PC-9 (cell line): ENCODE data around the gene AIFM1.

Experiments used
- EZH2 ChIP-seq: fragments of 200-600 bp; sonication (generic); IDR thresholded peaks from 2 replicates; pipeline ENCODE4 v1.8.0; 2017; ENCODE audit warnings: antibody characterized with exemption, low read depth
- TF ChIP-seq, protein P1 (sequence below): fragments of 200-600 bp; sonication (generic); conservative IDR thresholded peaks from 2 replicates; pipeline ENCODE4 v1.6.1; 2017; ENCODE audit warnings: mixed run types, antibody characterized with exemption, mild to moderate bottlenecking, moderate library complexity

DNA sequence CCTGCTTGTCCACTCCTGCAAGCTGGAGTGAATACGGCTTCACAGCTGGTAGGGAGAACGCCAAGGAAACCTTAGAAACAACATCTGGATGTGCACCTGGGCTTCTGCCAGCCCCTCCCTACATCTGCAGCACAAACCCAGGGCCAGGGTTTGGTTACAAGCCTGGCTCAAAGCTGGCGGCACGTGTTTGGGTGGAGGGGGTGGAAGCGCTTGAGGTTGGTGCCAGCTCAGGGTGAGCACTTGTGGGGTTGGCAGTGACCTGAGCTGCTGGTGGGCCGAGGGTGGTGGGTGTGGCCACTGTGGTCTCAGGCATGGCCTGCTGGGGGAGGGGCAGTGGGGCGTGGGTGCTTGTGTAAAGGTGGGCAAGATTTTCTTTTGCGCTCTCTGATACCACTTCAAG, 70.9 kb downstream of the AIFM1 start:
- no peak for TF ChIP-seq EZH2
- TF ChIP-seq, protein P1, sequence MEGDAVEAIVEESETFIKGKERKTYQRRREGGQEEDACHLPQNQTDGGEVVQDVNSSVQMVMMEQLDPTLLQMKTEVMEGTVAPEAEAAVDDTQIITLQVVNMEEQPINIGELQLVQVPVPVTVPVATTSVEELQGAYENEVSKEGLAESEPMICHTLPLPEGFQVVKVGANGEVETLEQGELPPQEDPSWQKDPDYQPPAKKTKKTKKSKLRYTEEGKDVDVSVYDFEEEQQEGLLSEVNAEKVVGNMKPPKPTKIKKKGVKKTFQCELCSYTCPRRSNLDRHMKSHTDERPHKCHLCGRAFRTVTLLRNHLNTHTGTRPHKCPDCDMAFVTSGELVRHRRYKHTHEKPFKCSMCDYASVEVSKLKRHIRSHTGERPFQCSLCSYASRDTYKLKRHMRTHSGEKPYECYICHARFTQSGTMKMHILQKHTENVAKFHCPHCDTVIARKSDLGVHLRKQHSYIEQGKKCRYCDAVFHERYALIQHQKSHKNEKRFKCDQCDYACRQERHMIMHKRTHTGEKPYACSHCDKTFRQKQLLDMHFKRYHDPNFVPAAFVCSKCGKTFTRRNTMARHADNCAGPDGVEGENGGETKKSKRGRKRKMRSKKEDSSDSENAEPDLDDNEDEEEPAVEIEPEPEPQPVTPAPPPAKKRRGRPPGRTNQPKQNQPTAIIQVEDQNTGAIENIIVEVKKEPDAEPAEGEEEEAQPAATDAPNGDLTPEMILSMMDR: no peak
